HEK293 (cell line): Measurements from ENCODE around the gene SLC30A7.

ENCODE experiments used
- ATF2 ChIP-seq: fragments of 450-650 bp; formaldehyde crosslinking; IDR thresholded peaks from 2 replicates; pipeline ENCODE4 v1.5.1; 2016; ENCODE audit warnings: missing biosample characterization, missing genetic modification characterization, low read depth
- FEZF1 ChIP-seq: fragments of 450-650 bp; formaldehyde crosslinking; IDR thresholded peaks from 2 replicates; pipeline ENCODE4 v1.5.1; 2016; ENCODE audit warnings: missing biosample characterization, missing genetic modification characterization
- HIC1 ChIP-seq: fragments of 450-650 bp; formaldehyde crosslinking; IDR thresholded peaks from 2 replicates; pipeline ENCODE4 v1.5.1; 2016; ENCODE audit warnings: missing biosample characterization, missing genetic modification characterization
- OSR2 ChIP-seq: fragments of 450-650 bp; formaldehyde crosslinking; IDR thresholded peaks from 2 replicates; pipeline ENCODE4 v1.5.1; 2016; ENCODE audit warnings: missing biosample characterization, missing genetic modification characterization
- ZFP41 ChIP-seq: fragments of 450-650 bp; formaldehyde crosslinking; IDR thresholded peaks from 2 replicates; pipeline ENCODE4 v1.5.1; 2016; ENCODE audit warnings: missing biosample characterization, missing genetic modification characterization, borderline replicate concordance
- ZNF24 ChIP-seq: fragments of 450-650 bp; formaldehyde crosslinking; IDR thresholded peaks from 2 replicates; pipeline ENCODE4 v1.5.1; 2016; ENCODE audit warnings: missing biosample characterization, missing genetic modification characterization
- ZNF266 ChIP-seq: fragments of 450-650 bp; formaldehyde crosslinking; IDR thresholded peaks from 2 replicates; pipeline ENCODE4 v1.5.1; 2016; ENCODE audit warnings: missing biosample characterization, missing genetic modification characterization, low read depth
- ZNF391 ChIP-seq: fragments of 450-650 bp; formaldehyde crosslinking; IDR thresholded peaks from 2 replicates; pipeline ENCODE4 v1.5.1; 2016; ENCODE audit warnings: low read depth, missing biosample characterization, missing genetic modification characterization, borderline replicate concordance
- ZNF580 ChIP-seq: fragments of 450-650 bp; formaldehyde crosslinking; IDR thresholded peaks from 2 replicates; pipeline ENCODE4 v1.5.1; 2016; ENCODE audit warnings: missing biosample characterization, missing genetic modification characterization
- ZNF629 ChIP-seq: fragments of 450-650 bp; formaldehyde crosslinking; IDR thresholded peaks from 2 replicates; pipeline ENCODE4 v1.5.1; 2017; ENCODE audit warnings: missing biosample characterization, missing genetic modification characterization
- ZNF777 ChIP-seq: fragments of 450-650 bp; formaldehyde crosslinking; IDR thresholded peaks from 2 replicates; pipeline ENCODE4 v1.5.1; 2017; ENCODE audit warnings: missing biosample characterization, missing genetic modification characterization, borderline replicate concordance
- TF ChIP-seq, protein P1 (sequence below): fragments of 450-650 bp; formaldehyde crosslinking; IDR thresholded peaks from 2 replicates; pipeline ENCODE4 v1.5.1; 2016; ENCODE audit warnings: missing biosample characterization, missing genetic modification characterization
- TF ChIP-seq, protein P2 (sequence below): fragments of 450-650 bp; formaldehyde crosslinking; IDR thresholded peaks from 2 replicates; pipeline ENCODE4 v1.5.1; 2016; ENCODE audit warnings: missing biosample characterization, missing genetic modification characterization
- TF ChIP-seq, protein P3 (sequence below): fragments of 450-650 bp; formaldehyde crosslinking; IDR thresholded peaks from 2 replicates; pipeline ENCODE4 v1.5.1; 2016; ENCODE audit warnings: missing biosample characterization, missing genetic modification characterization

- no peak for TF ChIP-seq HIC1 (tag by site-specific recombination)
- TF ChIP-seq, protein P1, sequence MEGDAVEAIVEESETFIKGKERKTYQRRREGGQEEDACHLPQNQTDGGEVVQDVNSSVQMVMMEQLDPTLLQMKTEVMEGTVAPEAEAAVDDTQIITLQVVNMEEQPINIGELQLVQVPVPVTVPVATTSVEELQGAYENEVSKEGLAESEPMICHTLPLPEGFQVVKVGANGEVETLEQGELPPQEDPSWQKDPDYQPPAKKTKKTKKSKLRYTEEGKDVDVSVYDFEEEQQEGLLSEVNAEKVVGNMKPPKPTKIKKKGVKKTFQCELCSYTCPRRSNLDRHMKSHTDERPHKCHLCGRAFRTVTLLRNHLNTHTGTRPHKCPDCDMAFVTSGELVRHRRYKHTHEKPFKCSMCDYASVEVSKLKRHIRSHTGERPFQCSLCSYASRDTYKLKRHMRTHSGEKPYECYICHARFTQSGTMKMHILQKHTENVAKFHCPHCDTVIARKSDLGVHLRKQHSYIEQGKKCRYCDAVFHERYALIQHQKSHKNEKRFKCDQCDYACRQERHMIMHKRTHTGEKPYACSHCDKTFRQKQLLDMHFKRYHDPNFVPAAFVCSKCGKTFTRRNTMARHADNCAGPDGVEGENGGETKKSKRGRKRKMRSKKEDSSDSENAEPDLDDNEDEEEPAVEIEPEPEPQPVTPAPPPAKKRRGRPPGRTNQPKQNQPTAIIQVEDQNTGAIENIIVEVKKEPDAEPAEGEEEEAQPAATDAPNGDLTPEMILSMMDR (tag by site-specific recombination), result no peak
- TF ChIP-seq OSR2, result no peak
- TF ChIP-seq ZNF266 (tag by site-specific recombination), result no peak
- TF ChIP-seq FEZF1 (tag by site-specific recombination), result no peak
- no peak for TF ChIP-seq ZNF629 (tag by site-specific recombination)
- no peak for TF ChIP-seq ZNF391 (tag by site-specific recombination)
- TF ChIP-seq ZNF580 (tag by site-specific recombination), result no peak
- no peak for TF ChIP-seq ZNF777 (tag by site-specific recombination)
- TF ChIP-seq, protein P2, sequence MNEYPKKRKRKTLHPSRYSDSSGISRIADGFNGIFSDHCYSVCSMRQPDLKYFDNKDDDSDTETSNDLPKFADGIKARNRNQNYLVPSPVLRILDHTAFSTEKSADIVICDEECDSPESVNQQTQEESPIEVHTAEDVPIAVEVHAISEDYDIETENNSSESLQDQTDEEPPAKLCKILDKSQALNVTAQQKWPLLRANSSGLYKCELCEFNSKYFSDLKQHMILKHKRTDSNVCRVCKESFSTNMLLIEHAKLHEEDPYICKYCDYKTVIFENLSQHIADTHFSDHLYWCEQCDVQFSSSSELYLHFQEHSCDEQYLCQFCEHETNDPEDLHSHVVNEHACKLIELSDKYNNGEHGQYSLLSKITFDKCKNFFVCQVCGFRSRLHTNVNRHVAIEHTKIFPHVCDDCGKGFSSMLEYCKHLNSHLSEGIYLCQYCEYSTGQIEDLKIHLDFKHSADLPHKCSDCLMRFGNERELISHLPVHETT (tag by site-specific recombination), result no peak
- no peak for TF ChIP-seq ATF2 (tag by site-specific recombination)
- TF ChIP-seq, protein P3, sequence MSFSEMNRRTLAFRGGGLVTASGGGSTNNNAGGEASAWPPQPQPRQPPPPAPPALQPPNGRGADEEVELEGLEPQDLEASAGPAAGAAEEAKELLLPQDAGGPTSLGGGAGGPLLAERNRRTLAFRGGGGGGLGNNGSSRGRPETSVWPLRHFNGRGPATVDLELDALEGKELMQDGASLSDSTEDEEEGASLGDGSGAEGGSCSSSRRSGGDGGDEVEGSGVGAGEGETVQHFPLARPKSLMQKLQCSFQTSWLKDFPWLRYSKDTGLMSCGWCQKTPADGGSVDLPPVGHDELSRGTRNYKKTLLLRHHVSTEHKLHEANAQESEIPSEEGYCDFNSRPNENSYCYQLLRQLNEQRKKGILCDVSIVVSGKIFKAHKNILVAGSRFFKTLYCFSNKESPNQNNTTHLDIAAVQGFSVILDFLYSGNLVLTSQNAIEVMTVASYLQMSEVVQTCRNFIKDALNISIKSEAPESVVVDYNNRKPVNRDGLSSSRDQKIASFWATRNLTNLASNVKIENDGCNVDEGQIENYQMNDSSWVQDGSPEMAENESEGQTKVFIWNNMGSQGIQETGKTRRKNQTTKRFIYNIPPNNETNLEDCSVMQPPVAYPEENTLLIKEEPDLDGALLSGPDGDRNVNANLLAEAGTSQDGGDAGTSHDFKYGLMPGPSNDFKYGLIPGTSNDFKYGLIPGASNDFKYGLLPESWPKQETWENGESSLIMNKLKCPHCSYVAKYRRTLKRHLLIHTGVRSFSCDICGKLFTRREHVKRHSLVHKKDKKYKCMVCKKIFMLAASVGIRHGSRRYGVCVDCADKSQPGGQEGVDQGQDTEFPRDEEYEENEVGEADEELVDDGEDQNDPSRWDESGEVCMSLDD (tag by site-specific recombination), result no peak
- no peak for TF ChIP-seq ZFP41 (tag by site-specific recombination)
- TF ChIP-seq ZNF24, result no peak
Observed at GRCh38 chr1:100866901-100867206, 29.0 kb upstream of the SLC30A7 start.
